MM.1S (cell line): ENCODE results near the gene POLE.

ENCODE experiments used
- EZH2 ChIP-seq: fragments of 300-600 bp; sonication (generic); optimal IDR thresholded peaks from 2 replicates; pipeline ENCODE3; 2017; ENCODE audit warnings: low read depth, mild to moderate bottlenecking, antibody characterized with exemption, low read length, mixed read lengths
- TF ChIP-seq, protein P1 (sequence below): fragments of 300-600 bp; sonication (generic); IDR thresholded peaks from 2 replicates; pipeline ENCODE4 v1.5.1; 2016; ENCODE audit warnings: antibody characterized with exemption, low read length, mixed read lengths

GRCh38 chr12:132731574-132731973, 44.4 kb upstream of the POLE start:
- TF ChIP-seq, protein P1, sequence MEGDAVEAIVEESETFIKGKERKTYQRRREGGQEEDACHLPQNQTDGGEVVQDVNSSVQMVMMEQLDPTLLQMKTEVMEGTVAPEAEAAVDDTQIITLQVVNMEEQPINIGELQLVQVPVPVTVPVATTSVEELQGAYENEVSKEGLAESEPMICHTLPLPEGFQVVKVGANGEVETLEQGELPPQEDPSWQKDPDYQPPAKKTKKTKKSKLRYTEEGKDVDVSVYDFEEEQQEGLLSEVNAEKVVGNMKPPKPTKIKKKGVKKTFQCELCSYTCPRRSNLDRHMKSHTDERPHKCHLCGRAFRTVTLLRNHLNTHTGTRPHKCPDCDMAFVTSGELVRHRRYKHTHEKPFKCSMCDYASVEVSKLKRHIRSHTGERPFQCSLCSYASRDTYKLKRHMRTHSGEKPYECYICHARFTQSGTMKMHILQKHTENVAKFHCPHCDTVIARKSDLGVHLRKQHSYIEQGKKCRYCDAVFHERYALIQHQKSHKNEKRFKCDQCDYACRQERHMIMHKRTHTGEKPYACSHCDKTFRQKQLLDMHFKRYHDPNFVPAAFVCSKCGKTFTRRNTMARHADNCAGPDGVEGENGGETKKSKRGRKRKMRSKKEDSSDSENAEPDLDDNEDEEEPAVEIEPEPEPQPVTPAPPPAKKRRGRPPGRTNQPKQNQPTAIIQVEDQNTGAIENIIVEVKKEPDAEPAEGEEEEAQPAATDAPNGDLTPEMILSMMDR = no peak
- no peak for TF ChIP-seq EZH2
